HepG2 (cell line): ENCODE results near the gene CDK10. TPM values are rescaled to one million over a fixed set of nuclear protein-coding genes. Genes with fewer than 3 reads are reported as not detected.
A peak's percentile ranks its signal among the peaks of the same experiment; 100 is the strongest.
"Not testable (repeated sequence)": the region's sequence is repeated elsewhere in the genome, so short reads cannot be mapped to it uniquely, and the experiment has no call there.

Experiments
- ATAC-seq: fragments of 200-7000 bp; cut with Tn5 transposase; 3 replicates; pipeline ENCODE4 v1.9.1; 2020; ENCODE audit warnings: mild to moderate bottlenecking, moderate library complexity
- BruUV-seq: library from RNA; stranded (reverse); fragments of 400-500 nt; replicated peaks from 2 replicates; lab custom pipeline; 2021; lab: Mats Ljungman, UMichigan
- CTCF ChIA-PET: fragments of 300-600 bp; formaldehyde crosslinking; extraction: SDS; loops from one replicate; lab custom pipeline; 2021; ENCODE audit warnings: low total read pairs, inconsistent platforms, low intra/inter-chr PET ratio; lab: Yijun Ruan, JAX
- POLR2A ChIA-PET: fragments of 350-600 bp; sonication (Branson Sonifier 250); formaldehyde crosslinking; loops from one replicate; lab custom pipeline; 2020; ENCODE audit warnings: antibody characterized with exemption, inconsistent platforms; lab: Yijun Ruan, JAX
- DNase-seq: peaks from one replicate; pipeline ENCODE4 v3.0.0-alpha.2; 2015; ENCODE audit warnings: low spot score
- FAIRE-seq: peaks from 3 replicates; lab custom pipeline; 2011; peaks lifted over from hg19 to GRCh38; lab: Jason Lieb, UNC
- H2AFZ ChIP-seq: one replicate; pipeline ENCODE4 v1.6.1; 2011; ENCODE audit warnings: low read length, inconsistent platforms
- H3K27ac ChIP-seq: fragments of 300-600 bp; 3 replicates; pipeline ENCODE4 v1.8.0; 2011; ENCODE audit warnings: mixed run types, mild to moderate bottlenecking, mixed read lengths, low read length, inconsistent platforms; ENCODE audit not compliant: insufficient read depth; ENCODE audit errors: extremely low read length
- H3K27me3 ChIP-seq, 2 experiments: fragments of 200-600 bp in 1 of 2; 2 replicates in 1 of 2; 3 replicates in 1 of 2; pipeline versions ENCODE4 v1.6.0 to v1.8.0; 2011; ENCODE audit warnings: low read length in 2 of 2, mild to moderate bottlenecking in 2 of 2, moderate library complexity in 2 of 2, inconsistent platforms in 1 of 2; ENCODE audit not compliant: insufficient read depth in 2 of 2, control insufficient read depth in 1 of 2
- H3K36me3 ChIP-seq, 2 experiments: fragments of 200-600 bp in 1 of 2; replicated peaks in 1 of 2; 2 replicates in 1 of 2; 3 replicates in 1 of 2; pipeline versions ENCODE4 v1.5.1 to v1.8.0; 2011; ENCODE audit warnings: low read length in 2 of 2, inconsistent platforms in 1 of 2; ENCODE audit not compliant: insufficient read depth in 2 of 2, control insufficient read depth in 1 of 2
- H3K4me1 ChIP-seq: 2 replicates; pipeline ENCODE4 v1.5.1; 2012; ENCODE audit warnings: low read length, inconsistent platforms; ENCODE audit not compliant: insufficient read depth
- H3K4me2 ChIP-seq: 2 replicates; pipeline ENCODE4 v1.6.0; 2011; ENCODE audit warnings: low read depth, low read length, inconsistent platforms
- H3K4me3 ChIP-seq, 3 experiments: fragments of 200-600 bp in 1 of 3; sonication (generic), shearing (Covaris generic) in 1 of 3; replicated peaks in 1 of 3; 2 replicates each; pipeline ENCODE4 v1.5.1; 2011 to 2016; ENCODE audit warnings: low read length in 3 of 3, inconsistent platforms in 2 of 3, low read depth in 2 of 3, mild to moderate bottlenecking in 2 of 3, control low read depth in 1 of 3, mixed read lengths in 1 of 3; ENCODE audit not compliant: insufficient read depth in 1 of 3
- H3K79me2 ChIP-seq: one replicate; pipeline ENCODE4 v1.6.1; 2011; ENCODE audit warnings: low read length, inconsistent platforms; ENCODE audit not compliant: insufficient read depth
- H3K9ac ChIP-seq: 2 replicates; pipeline ENCODE4 v1.6.0; 2011; ENCODE audit warnings: mild to moderate bottlenecking, low read depth, low read length, inconsistent platforms; ENCODE audit not compliant: insufficient read depth
- H3K9me3 ChIP-seq: 2 replicates; pipeline ENCODE4 v1.5.1; 2012; ENCODE audit warnings: mild to moderate bottlenecking, low read length
- H4K20me1 ChIP-seq: 2 replicates; pipeline ENCODE4 v1.6.0; 2011; ENCODE audit warnings: inconsistent platforms, mild to moderate bottlenecking, low read length, moderate library complexity; ENCODE audit not compliant: insufficient read depth
- EEA1 ChIP-seq: sonication (generic); formaldehyde crosslinking; IDR thresholded peaks from 2 replicates; pipeline ENCODE4 v1.5.1; 2020; ENCODE audit warnings: mild to moderate bottlenecking, missing genetic modification reagents, borderline replicate concordance
- RARA ChIP-seq: IDR thresholded peaks from 2 replicates; pipeline ENCODE4 v1.6.1; 2016; ENCODE audit warnings: missing genetic modification reagents, missing compliant biosample characterization
- ZBTB38 ChIP-seq: sonication (generic); formaldehyde crosslinking; IDR thresholded peaks from 2 replicates; pipeline ENCODE4 v1.5.1; 2020; ENCODE audit warnings: mild to moderate bottlenecking, missing genetic modification reagents
- ZNF784 ChIP-seq: sonication (generic); formaldehyde crosslinking; IDR thresholded peaks from 2 replicates; pipeline ENCODE4 v1.5.1; 2020; ENCODE audit warnings: missing genetic modification reagents, mild to moderate bottlenecking, borderline replicate concordance
- ZNF841 ChIP-seq: sonication (generic); formaldehyde crosslinking; IDR thresholded peaks from 2 replicates; pipeline ENCODE4 v1.8.1; 2023; ENCODE audit warnings: missing genetic modification reagents, borderline replicate concordance
- WGBS: methylation state at CpG from one replicate; pipeline ENCODE4 v1.1.6; 2017; ENCODE audit warnings: low lambda C conversion rate; 5-methylcytosine and 5-hydroxymethylcytosine counted together
- in situ Hi-C: cut with HindIII; loops from 2 replicates; pipeline ENCODE4 v1.10.0; 2017; ENCODE audit warnings: low pct_unique_long_range_greater_than_20kb; ENCODE audit not compliant: extremely low pct_ligation_motif_present
- intact Hi-C: fragments of 100-400 bp; cut with micrococcal nuclease; formaldehyde crosslinking; loops from one replicate; pipeline ENCODE4 v1.10.0; 2022; ENCODE audit not compliant: unreplicated experiment
- polyA plus RNA-seq, 8 experiments: library from polyadenylated mRNA; depleted of rRNA in 3 of 8; stranded (reverse) in 7 of 8; unstranded in 1 of 8; fragments of >200 nt; fragmentation: Illumina TruSeq in 4 of 8; extraction: Trizol in 4 of 8; gene quantifications; 2 replicates each; pipeline versions ENCODE4 v1.2.1 to v1.2.3, GENCODE V29; 2011 to 2016; ENCODE audit warnings: low read depth in 4 of 8, missing spikeins in 1 of 8, mixed read lengths in 1 of 8; ENCODE audit not compliant: insufficient read depth in 1 of 8
- total RNA-seq, 5 experiments: library from RNA; depleted of rRNA; stranded (reverse); fragments of >200 nt; fragmentation: Illumina TruSeq; extraction: Trizol; gene quantifications; 2 replicates each; pipeline ENCODE4 v1.2.3, GENCODE V29; 2016; ENCODE audit warnings: low read depth in 1 of 5
- TF ChIP-seq, protein P1 (sequence below): sonication (generic); formaldehyde crosslinking; IDR thresholded peaks from 2 replicates; pipeline ENCODE4 v1.4.0; 2020; ENCODE audit warnings: missing genetic modification reagents, low read depth, mild to moderate bottlenecking, borderline replicate concordance

The CDK10 gene
- total and polyA plus RNA-seq, 2 of the 13 experiments (the other 11 are each of a cell fraction or from before 2014, with no cell fraction given), result 2.5 to 3.9 TPM

DNA sequence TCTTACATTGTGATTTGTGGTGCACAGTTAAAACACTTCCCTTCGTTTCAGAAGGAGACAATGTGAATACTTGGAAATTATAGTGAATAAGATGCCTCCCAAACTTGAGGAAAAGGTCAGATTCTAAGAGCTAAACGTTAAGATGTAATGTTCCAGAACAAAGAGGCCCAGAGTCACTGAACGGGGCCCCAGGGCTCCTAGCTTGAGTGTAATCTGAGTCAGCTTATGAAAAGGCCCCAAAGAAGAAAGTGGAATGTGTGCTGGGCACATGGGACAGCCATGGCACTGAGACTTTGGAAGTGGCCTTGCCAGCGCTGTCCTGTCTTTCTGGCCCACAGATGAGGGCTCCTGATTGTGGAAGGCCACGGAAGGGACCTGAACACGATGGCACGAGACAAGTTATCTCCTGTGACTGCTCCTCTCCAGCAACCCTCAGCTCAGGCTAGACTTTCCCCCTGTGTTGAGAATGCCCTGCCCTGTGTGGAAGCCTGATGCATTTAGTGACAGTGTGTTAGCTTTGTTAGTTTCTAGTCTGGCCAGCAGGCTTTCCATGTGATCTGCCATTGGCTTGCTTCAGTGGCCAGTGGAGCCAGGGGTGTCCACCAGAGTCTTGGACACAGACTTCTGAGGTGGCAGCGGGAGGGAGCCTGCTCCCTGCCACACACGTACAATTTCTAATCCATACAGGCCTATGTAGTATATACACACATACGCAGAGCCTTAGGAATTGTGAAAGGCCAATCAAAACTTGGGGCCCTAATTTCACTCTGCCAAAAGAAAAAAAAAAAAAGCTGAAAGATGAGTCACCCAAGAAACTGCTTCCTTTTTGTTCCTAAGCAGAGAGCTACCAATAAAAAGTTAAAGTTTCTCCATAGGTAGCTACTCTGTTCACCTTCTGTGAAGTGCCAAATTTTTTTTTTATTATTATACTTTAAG is 15.7 kb upstream of the CDK10 start (continued):
- TF ChIP-seq ZBTB38 (CRISPR knock-in tag), result 0 out of 2 replicates have a peak, but pooled peaks have one; percentile 23
- TF ChIP-seq ZNF841 (CRISPR knock-in tag), result no peak
- TF ChIP-seq EEA1 (CRISPR knock-in tag), result 0 out of 2 replicates have a peak, but pooled peaks have one; percentile 57
- TF ChIP-seq, protein P1, sequence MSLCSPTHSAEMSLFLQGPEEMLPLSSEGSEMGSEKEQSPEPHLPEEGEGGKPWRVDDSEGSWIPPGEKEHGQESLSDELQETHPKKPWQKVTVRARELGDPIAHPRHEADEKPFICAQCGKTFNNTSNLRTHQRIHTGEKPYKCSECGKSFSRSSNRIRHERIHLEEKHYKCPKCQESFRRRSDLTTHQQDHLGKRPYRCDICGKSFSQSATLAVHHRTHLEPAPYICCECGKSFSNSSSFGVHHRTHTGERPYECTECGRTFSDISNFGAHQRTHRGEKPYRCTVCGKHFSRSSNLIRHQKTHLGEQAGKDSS (CRISPR knock-in tag), result peak; percentile 46; the same call in 1 of the 2 replicates
- no peak for TF ChIP-seq RARA
- no peak for TF ChIP-seq ZNF784 (CRISPR knock-in tag)

GRCh38 chr16:89671565-89671964 is 14.9 kb upstream of the CDK10 start:
- H3K4me3 ChIP-seq, H3K79me2 ChIP-seq, ATAC-seq, H3K9me3 ChIP-seq, FAIRE-seq, DNase-seq, BruUV-seq, in situ Hi-C loops, H3K4me2 ChIP-seq, CTCF ChIA-PET, H3K9ac ChIP-seq, H3K27me3 ChIP-seq, H3K36me3 ChIP-seq, H2AFZ ChIP-seq, H4K20me1 ChIP-seq, H3K27ac ChIP-seq: not testable (repeated sequence)
- POLR2A ChIA-PET, result interaction anchor here (0.6 to 1.6 kb wide), 3 partner anchors 12 to 250 kb away, joined by 3 to 8 read pairs (median 4); no protein-coding TSS in a partner anchor
- peaks cover 26% of the 10 kb centered on the region for H3K4me1 ChIP-seq
- WGBS, result 89% methylated on average over 4 of the region's 4 CpGs
- intact Hi-C loops, result loop anchor here (2.0 kb wide), 1 partner anchor 15 kb away; the partner anchor contains the start of gene CDK10
